ENCODE results near the gene TUFT1. TPM values are rescaled to one million over a fixed set of nuclear protein-coding genes. Genes with fewer than 3 reads are reported as not detected.

Gene TUFT1
- total and polyA plus RNA-seq, 2 of the 8 experiments (the other 6 are each of a cell fraction or from before 2014, with no cell fraction given): 7.3 to 10.4 TPM

GRCh38 chr1:151629278-151629677, 89.2 kb downstream of the TUFT1 start:
- CTCF ChIA-PET (ENCODE audit: partially characterized antibody): interaction anchor here (0.6 kb wide), 1 partner anchor 152 kb away, joined by 3 read pairs; no protein-coding TSS in a partner anchor
- no peaks in the 10 kb centered on the region; the same call in 1 of the 2 replicates for H3K79me1 ChIP-seq (ENCODE audit: low read depth, low read length)
- TF ChIP-seq RAD21 (IDR thresholded peaks at IDR 0.05 in 1 of 2, conservative IDR thresholded peaks at IDR 0.05 in 1 of 2; ENCODE audit: low read depth in 2 of 2, low read length in 2 of 2) (no peak), CEBPB (IDR thresholded peaks at IDR 0.05; ENCODE audit: low read depth, low read length) (no peak), ASH2L (IDR thresholded peaks at IDR 0.05; ENCODE audit: low read length) (no peak), TAF1 (IDR thresholded peaks at IDR 0.05; ENCODE audit: low read depth, low read length) (no peak), SIX5 (IDR thresholded peaks at IDR 0.05; ENCODE audit: low read depth, low read length) (no peak), TAF7 (optimal IDR thresholded peaks at IDR 0.05; ENCODE audit: borderline replicate concordance, low read depth, low read length) (no peak), KDM4A (IDR thresholded peaks at IDR 0.05; ENCODE audit: low read depth, low read length, severe bottlenecking) (no peak), GABPA (IDR thresholded peaks at IDR 0.05; ENCODE audit: borderline replicate concordance, insufficient read depth, low read length) (no peak), TCF12 (IDR thresholded peaks at IDR 0.05; ENCODE audit: low read depth, low read length) (no peak), FOSL1 (IDR thresholded peaks at IDR 0.05; ENCODE audit: insufficient read depth, low read depth, low read length) (no peak), MAX (IDR thresholded peaks at IDR 0.05) (no peak), PHF8 (conservative IDR thresholded peaks at IDR 0.05; ENCODE audit: low read depth, low read length) (no peak)

More at GRCh38 chr1:151629278-151629677, 89.2 kb downstream of the TUFT1 start:
- Histone ChIP-seq H3K4me3 (ENCODE audit: extremely low read depth in 1 of 4, insufficient read depth in 2 of 4, low read depth in 3 of 4, low read length in 4 of 4) (no peak overlapping the region), H3K27ac (ENCODE audit: low read depth, low read length) (no peak overlapping the region), H2AK5ac (ENCODE audit: low read depth, low read length) (no peak overlapping the region), H3K23ac (ENCODE audit: insufficient read length) (no peak overlapping the region), H3K23me2 (ENCODE audit: low read depth, low read length) (no peaks in the 10 kb centered on the region), H3K4me1 (replicated peaks in 1 of 4; ENCODE audit: control insufficient read depth in 3 of 4, insufficient read depth in 4 of 4, low read length in 3 of 4) (peaks cover 0 to 5% (median 0%) of the 10 kb centered on the region in 4 experiments; a peak in 1 of 7 replicates), H2BK12ac (ENCODE audit: low read depth, low read length) (no peak overlapping the region), H3K4ac (replicated peaks; ENCODE audit: insufficient read length, low read depth, low read length) (no peak overlapping the region), H3K79me2 (ENCODE audit: control insufficient read depth in 1 of 2, insufficient read depth in 2 of 2, low read length in 2 of 2) (peaks cover 0 to 48% of the 10 kb centered on the region in 2 experiments; a peak in 2 of 4 replicates), H3K9ac (replicated peaks in 1 of 4; ENCODE audit: extremely low read depth in 1 of 4, low read depth in 3 of 4, low read length in 3 of 4) (no peak overlapping the region), H3K56ac (replicated peaks; ENCODE audit: insufficient read length, low read depth, low read length) (no peak overlapping the region), H3K27me3 (replicated peaks in 1 of 4; ENCODE audit: control insufficient read depth in 3 of 4, extremely low read depth in 1 of 4, insufficient read depth in 3 of 4, low read length in 3 of 4) (no peaks in the 10 kb centered on the region), H4K20me1 (replicated peaks in 1 of 2; ENCODE audit: control insufficient read depth in 1 of 2, insufficient read depth in 2 of 2, low read length in 2 of 2) (peaks cover 0 to 2% of the 10 kb centered on the region in 2 experiments), H4K5ac (ENCODE audit: insufficient read length, low read depth, low read length) (no peak overlapping the region), H2BK20ac (ENCODE audit: low read length) (no peak overlapping the region), H2BK15ac (ENCODE audit: low read length) (no peak overlapping the region), H3K18ac (ENCODE audit: extremely low read depth, low read length) (no peak overlapping the region), H4K91ac (replicated peaks; ENCODE audit: insufficient read length, low read length) (no peak overlapping the region), H2BK120ac (replicated peaks; ENCODE audit: low read depth, low read length) (no peak overlapping the region), H3K36me3 (ENCODE audit: control insufficient read depth in 2 of 4, insufficient read depth in 4 of 4, low read length in 3 of 4) (no peaks in the 10 kb centered on the region; a peak in 1 of 8 replicates), H3K4me2 (ENCODE audit: insufficient read depth in 1 of 2, low read depth in 2 of 2, low read length in 2 of 2) (no peak overlapping the region), H2BK5ac (ENCODE audit: low read depth, low read length) (no peak overlapping the region), H3K14ac (ENCODE audit: insufficient read length) (no peak overlapping the region), H2AFZ (ENCODE audit: low read length) (no peak overlapping the region), H3K9me3 (ENCODE audit: insufficient read depth in 2 of 2, low read depth in 1 of 2, low read length in 1 of 2) (no peaks in the 10 kb centered on the region), H4K8ac (ENCODE audit: extremely low read depth, insufficient read depth, low read length) (no peak overlapping the region)
- no peak for FAIRE-seq
- 77% methylated on average over 9 of the region's 9 CpGs; no CpG with 5 or more reads in 1 of the 2 experiments for WGBS, 2 experiments (ENCODE audit: extremely low coverage in 1 of 2, insufficient coverage in 1 of 2, insufficient read length in 1 of 2, insufficient replicate concordance in 2 of 2, low coverage in 1 of 2, low lambda C conversion rate in 2 of 2, missing lambda C conversion rate in 1 of 2)
- DNase-seq (ENCODE audit: low read depth in 1 of 2, low spot score in 2 of 2): no peak
- POLR2A ChIA-PET (ENCODE audit: partially characterized antibody): interaction anchor here (1.4 kb wide), 1 partner anchor 14 kb away, joined by 4 read pairs; no protein-coding TSS in a partner anchor
